ENCODE data around the gene CCDC148. TPM values are rescaled to one million over a fixed set of nuclear protein-coding genes. Genes with fewer than 3 reads are reported as not detected.
A peak's percentile ranks its signal among the peaks of the same experiment; 100 is the strongest.
"Not testable (repeated sequence)": the region's sequence is repeated elsewhere in the genome, so short reads cannot be mapped to it uniquely, and the experiment has no call there.

The CCDC148 gene
- total RNA-seq, 1 donor from 2014 or later, result 3.4 TPM

DNA sequence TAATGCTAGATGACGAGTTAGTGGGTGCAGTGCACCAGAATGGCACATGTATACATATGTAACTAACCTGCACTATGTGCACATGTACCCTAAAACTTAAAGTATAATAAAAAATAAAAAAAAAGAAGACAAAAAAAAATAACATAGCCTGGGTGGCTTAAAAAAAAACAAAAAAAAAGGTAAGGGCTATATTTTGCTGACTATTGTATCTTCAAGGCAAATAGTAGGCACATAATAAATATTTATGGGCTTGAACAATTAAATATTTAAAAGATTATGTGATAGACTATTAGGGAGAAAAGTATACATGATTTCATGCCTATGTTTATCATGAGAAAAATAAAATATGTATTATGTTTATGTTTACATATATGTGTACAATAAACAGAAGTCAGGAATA, 99.4 kb downstream of the CCDC148 start:
- no peak for DNase-seq (ENCODE audit: low spot score)

DNA sequence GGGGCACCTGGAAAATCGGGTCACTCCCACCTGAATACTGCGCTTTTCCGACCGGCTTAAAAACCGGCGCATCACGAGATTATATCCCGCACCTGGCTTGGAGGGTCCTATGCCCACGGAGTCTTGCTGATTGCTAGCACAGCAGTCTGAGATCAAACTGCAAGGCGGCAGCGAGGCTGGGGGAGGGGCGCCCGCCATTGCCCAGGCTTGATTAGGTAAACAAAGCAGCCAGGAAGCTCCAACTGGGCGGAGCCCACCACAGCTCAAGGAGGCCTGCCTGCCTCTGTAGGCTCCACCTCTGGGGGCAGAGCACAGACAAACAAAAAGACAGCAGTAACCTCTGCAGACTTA, 105.1 kb downstream of the CCDC148 start:
- not testable (repeated sequence) for DNase-seq (ENCODE audit: low spot score)

DNA sequence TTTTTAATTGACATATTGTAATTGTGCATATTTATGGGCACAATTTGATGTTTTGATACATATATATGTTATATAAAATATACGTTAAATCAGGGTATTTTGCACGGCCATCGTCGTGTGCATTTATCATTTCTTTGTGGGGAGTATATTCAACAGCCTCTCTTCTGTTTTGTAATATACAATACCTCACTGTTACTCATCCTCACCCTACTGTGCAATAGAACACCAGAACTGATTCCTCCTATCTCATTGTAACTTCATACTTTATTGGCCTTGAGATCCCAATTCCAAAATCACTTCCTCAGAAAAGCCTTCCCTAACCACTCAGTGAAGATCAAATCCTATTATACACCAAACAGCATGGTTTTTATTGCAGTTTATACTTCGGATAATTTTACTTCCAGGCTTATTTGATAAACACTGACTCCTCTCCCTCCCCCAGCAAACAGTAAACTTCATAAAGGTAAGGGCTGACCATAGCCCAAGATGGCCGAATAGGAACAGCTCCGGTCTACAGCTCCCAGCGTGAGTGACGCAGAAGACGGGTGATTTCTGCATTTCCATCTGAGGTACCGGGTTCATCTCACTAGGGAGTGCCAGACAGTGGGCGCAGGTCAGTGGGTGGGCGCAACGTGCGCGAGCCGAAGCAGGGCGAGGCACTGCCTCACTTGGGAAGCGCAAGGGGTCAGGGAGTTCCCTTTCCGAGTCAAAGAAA, 105.6 kb downstream of the CCDC148 start:
- DNase-seq (ENCODE audit: low spot score), result not testable (repeated sequence)

DNA sequence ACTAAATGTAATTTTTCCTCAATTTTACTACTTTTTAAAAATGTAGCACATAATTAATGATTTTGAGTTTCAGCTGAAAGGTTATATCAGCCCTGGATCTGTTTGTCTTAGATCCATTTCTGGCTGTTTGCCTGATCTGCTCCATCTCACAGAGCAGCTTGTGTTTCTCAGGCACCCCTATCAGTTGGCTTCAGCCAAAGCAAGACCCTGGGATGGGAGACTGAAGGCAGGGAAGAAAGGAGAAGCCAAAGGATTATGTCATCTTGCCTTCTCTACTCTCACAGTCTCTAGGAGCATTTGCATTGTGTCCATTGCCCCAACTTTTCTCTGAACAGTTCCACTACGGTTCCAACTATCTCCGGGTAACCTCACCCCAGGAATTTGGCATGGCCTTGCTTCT, 110.5 kb downstream of the CCDC148 start:
- no peak for DNase-seq (ENCODE audit: low spot score)

DNA sequence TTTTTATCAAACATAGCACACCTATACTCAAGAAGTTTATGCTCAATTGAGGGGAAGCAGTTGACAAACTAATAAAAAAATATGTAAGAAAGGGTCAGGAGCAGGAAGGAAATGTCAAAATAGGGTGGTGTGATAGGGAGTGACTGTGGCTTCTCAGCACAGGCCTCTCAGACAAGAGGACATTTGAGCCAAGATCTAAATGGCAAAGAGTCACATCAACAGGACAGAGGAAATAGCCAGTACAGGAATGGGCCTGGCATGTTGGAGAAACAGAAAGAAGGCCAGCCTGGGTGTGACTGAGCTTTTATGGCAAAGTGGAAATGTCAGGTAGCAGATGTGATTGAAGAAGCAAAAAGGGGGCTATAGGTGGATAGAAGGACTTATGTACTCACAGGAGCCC, 117.0 kb downstream of the CCDC148 start:
- DNase-seq (ENCODE audit: low spot score), result no peak

DNA sequence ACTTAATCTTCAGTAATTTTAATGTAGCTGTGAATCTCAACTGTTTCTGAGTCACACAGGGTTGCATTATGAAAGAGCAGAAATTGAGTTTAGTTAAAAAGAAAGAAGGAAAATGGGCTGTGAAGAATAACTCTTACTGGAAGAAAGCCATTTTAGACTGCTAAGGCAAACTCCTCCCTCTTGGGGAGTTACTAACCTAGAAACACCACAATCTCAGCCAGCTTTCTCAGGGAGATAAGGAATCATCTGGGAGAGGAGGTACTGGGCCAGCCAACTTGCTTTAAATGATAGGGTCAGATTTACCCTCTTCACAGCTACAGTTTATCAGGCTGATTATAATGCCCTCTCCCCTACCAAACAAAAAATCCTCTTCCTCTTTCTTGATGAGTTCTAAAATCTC, 119.5 kb downstream of the CCDC148 start:
- no peak for DNase-seq (ENCODE audit: low spot score)

DNA sequence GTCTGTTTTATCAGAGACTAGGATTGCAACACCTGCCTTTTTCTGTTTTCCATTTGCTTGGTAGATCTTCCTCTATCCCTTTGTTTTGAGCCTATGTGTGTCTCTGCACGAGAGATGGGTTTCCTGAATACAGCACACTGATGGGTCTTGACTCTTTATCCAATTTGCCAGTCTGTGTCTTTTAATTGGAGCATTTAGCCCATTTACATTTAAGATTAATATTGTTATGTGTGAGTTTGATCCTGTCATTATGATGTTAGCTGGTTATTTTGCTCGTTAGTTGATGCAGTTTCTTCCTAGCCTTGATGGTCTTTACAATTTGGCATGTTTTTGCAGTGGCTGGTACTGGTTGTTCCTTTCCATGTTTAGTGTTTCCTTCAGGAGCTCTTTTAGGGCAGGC, 124.8 kb downstream of the CCDC148 start:
- not testable (repeated sequence) for DNase-seq (ENCODE audit: low spot score)

DNA sequence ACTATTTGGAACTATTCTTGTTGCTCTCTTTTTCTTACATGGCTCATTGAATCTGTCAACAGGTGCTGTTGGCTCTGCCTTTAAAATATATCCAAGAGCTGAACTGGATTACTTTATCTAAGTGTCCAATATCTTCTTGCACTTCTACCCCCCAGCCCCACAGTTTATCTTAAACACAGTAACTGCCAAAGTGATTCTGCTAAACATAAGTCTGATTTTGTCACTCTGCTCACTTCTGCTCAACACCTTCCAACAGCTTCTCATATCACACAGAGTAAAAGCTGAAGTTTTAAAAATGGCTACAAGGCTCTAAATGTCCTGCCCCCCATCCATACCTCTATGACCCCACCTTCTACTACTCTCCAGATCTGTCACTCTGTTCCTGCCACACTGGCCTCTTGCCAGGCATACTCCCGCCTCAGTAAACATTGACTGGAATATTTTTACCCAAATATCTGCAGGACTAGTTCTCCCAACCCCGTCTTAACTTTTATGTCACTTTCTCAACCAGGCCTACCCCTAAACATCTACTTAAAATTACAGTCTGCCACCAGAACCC, 130.7 kb downstream of the CCDC148 start:
- DNase-seq (ENCODE audit: low spot score), result no peak

DNA sequence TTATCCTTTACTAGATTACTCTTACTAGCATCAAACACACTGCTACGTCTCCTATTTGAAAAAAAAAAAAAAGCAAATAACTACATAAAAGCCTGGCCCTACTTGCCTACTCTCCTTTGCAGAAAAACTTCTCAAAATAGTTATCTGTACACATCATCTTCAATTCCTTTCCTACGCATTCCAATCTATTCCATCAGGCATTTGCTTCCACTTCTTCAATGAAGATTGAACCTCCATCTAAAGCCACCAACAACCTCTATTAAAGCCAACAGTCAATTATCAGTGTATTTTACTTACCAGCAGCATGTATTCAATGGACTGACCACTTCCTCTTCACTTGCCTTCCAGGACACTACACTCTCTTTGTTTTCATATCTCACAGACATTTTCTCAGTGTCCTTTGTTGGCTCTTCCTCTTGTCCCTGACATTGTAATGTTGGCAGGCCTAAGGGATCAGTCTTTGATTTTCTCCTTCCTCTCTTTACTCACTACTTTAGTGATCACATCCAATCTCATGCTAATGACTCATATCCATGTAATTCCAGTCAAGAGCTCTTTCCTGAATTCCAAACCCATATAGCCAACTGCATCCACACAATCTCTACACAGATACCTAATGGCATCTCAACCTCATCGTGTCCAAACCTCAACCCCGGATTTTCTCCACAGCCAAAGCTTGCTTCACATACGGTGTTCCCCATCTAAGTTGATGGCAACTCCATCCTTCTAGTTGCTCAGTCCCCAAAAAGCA, 131.3 kb downstream of the CCDC148 start:
- DNase-seq (ENCODE audit: low spot score), result no peak

DNA sequence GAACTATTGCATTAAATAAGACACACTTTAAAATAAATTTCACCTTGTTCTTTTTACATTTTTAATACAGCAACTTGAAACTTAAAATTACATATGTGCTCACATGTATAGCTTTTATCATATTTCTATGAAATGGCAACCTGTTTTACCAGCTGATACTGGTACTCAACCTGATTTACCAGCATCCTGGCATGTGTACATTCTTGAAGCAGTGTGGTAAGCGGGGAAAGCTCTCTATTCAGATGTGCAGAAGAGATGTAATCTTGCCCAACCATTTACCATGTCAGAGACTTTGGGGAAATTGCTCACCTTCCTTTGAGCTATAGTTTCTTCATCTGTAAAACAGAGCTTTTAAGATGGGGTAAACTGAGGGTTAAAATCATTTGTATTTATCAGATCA, 133.2 kb downstream of the CCDC148 start:
- no peak for DNase-seq (ENCODE audit: low spot score)

DNA sequence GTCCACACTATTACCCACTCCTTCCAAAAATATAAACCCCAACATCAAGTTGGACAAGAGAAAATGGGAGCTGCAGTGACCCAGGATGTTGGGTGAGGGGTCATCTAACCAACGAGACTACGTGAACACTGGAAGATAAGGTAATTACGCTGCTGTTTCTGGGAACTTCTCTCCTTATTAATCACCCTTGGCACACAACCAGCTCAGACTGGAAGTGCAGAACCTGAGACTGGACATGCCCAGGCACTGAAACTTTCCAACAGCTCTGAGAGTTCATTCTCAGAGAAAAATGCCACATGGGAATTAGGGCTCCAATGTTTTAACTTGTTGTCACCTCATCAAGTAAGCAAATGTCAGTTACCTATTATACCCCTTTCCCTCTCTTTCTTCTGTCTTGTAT, 135.3 kb downstream of the CCDC148 start:
- DNase-seq (ENCODE audit: low spot score), result peak; percentile 60

DNA sequence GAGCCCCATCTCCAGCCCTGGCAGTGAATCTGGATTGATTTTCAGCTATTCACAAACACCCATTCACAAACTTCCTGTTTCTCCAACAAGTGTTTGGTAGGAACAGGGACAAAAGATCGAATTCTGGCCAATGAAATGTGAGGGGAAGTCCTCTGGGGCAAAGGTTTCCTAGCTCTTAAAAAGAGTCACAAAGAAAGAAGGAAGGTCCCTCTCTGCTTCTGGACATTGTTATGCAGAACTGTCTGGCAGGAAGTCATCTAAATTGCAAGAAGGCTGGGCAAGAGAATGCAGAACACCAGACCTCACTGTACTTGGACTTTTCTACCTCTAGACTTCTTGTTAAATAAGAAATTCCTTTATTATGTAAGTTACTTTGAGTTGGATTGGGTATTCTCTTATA, 137.3 kb downstream of the CCDC148 start:
- DNase-seq (ENCODE audit: low spot score), result no peak

DNA sequence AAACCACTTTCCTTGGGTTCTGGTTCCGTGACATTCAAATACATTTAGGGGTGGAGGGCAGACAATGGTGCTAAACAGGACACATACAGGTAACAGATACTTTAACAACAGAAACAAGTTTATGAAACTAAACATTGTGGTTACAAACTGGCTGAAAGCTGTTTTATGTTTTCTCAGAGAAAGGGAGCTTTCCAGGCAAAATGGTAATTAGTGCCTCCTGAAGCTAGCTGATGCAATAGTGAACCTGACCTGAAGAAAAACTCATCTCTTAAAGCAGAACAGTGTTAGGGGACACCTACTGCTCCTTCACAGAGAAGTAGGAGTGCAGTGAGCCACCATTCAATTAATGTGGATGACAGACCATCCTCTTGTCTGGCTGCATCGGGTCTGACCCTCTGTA, 138.9 kb downstream of the CCDC148 start:
- no peak for DNase-seq (ENCODE audit: low spot score)

DNA sequence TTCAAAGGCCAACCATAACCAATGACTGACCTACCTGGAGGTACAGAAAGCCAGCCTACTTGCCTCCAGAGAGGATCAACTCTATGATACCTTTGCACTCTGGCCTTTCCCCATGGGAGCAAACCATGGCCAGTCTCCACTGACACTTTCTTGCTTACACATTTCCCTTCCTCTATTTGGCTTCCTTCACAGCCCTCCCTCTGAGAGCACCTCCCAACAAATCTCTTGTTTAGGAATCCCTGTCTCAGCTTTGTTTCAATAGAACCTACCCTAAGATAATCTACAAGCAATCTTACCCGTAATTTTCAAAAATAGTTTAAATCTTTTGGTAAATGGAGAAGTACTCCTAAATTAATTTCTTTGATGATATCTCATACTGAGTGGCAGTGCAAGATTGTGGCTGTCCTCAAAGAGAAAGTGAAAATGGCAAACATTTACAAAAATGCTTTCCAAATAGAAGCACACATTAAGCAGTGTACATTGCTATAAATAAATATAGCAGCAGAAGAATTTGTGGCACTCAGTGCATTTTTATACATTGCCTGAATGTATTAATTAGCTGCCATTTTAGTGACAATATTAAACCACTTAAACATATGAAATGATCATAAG, 140.6 kb downstream of the CCDC148 start:
- no peak for DNase-seq (ENCODE audit: low spot score)

DNA sequence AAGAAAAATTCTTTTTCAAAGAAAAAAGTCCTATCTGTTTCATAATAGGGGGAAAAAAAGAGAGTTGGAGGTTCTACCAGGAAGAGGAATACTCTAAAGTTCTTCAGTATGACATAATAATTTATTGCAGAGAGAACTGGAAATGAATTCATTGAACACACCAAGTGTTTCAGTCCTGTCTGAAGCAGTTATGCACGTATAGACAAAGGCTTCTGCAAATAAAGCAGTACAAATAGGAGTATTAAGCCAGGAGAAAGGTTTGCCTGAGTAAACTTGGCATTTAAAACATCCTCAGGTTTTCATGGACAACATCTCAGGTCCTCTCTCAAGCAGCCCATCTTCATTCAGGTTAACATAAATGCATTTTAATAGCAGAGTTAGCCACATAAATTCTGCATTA, 141.6 kb downstream of the CCDC148 start:
- DNase-seq (ENCODE audit: low spot score), result no peak

DNA sequence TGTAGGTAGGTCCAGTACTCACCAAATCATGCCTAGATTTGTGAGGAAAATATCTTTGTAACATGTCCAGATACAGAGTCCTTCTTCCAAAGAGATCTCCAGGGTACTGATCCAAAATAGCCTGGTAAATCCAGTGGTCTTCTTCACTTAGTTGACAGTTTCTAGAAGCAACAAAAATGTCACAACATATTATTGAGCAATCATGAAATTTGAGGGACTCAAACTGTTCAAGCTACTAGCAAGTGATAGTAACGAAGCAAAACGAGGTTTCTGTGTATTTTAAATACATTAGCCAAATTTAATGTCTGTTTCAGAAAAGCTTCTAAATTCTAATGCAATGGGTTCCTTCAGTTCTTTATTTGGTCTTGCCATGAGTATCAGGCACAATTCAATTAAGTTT, 142.8 kb downstream of the CCDC148 start:
- DNase-seq (ENCODE audit: low spot score), result no peak

DNA sequence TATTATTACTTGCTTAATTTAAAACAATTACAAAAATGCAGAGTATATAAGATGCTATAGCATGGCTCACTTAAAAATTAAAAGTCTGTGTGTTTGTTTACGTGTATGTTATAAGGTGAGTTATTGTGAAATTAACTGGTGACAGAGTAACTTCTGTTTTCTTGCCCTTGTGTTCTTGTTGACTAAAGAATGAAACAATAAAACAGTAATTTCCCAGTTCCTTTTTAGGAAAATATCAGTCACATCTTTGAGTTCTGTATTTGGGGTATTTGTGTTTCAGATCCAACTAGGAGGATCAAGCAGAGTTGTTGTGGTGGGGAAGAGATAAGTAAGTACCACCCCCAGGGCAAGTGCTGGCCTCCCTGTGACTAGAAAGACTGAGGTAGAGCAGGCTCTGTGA, 143.6 kb downstream of the CCDC148 start:
- DNase-seq (ENCODE audit: low spot score), result no peak

DNA sequence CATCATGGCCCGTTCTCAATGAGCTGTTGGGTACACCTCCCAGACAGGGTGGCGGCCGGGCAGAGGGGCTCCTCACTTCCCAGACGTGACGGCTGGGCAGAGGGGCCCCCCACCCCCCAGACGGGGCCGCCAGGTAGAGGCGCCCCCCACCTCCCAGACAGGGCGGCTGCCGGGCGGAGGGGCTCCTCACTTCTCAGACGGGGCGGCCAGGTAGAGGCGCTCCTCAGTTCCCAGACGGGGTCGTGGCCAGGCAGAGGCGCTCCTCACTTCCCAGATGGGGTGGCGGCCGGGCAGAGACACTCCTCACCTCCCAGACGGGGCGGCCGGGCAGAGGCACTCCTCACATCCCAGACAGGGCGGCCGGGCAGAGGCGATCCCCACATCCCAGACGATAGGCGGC, 146.1 kb downstream of the CCDC148 start:
- DNase-seq (ENCODE audit: low spot score), result not testable (repeated sequence)

DNA sequence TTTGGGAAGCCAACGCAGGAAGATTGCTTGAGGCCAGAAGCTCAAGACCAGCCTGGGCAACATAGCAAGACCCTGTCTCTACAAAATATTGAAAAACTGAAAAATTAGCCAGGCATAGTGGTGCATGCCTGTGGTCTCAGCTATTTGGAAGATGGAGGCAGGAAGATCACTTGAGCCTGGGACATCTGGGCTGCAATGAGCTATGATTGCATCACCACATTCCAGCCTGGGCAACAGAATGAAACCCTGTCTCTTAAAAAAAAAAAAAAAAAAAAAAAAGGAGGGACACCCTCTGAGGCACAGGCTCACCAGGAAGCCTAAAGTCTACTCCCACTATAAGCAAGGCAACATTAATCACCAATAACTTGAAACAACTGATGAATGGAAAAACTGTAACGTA, 151.1 kb downstream of the CCDC148 start:
- DNase-seq (ENCODE audit: low spot score), result no peak

DNA sequence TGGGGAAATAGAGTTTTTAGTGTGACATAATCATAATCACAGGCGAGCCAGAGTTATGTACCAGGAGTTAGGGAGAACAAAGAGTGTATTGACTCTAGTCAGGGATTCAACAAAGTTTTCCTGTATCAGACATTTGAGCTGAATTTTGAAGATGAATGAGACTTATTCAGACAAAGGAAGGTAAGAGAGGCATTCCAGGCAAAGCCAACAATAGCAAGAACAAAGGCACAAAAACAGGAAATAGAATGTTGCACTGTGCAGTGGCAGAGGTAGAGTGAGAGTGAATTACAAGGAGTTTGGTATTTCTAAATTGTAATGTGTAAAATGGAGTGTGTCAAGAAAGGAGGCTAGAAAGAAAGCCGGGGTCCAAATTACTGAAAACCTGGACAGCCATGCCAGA, 156.2 kb downstream of the CCDC148 start:
- DNase-seq (ENCODE audit: low spot score), result no peak

DNA sequence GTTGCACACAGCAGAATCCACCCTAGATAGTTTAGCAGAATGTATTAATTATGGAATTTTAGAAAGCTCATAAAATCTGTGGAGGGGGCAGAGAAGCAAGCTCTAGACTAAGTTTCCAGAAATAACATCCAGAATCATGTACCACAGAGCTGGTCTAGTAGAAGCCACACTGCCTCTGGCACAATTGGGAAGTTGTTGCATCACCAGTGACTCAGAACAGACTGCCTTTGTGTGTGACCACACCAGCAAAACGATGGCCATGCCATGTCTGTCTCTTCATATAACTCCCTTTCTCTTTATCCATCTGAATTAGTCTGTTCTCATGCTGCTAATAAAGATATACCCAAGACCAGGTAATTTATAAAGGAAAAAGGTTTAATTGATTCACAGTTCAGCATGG, 158.9 kb downstream of the CCDC148 start:
- DNase-seq (ENCODE audit: low spot score), result no peak

DNA sequence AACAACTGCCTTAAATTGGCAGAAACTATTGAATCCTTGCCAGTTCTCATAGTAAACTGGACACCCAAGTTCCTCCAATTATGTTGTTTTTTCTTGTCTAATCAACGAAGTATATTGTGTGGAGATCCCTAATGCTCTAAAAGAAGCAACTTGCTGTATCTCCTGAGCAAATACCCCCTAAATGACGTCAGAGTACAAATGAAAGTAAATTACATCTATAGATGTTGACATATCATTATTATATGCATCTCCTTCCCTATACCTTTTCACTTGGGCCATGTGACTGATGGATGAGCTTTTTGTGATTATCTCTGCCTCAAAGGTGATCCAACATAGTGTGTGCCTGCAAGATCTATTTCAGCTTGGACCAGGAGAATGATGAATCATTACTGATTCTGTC, 159.4 kb downstream of the CCDC148 start:
- no peak for DNase-seq (ENCODE audit: low spot score)

DNA sequence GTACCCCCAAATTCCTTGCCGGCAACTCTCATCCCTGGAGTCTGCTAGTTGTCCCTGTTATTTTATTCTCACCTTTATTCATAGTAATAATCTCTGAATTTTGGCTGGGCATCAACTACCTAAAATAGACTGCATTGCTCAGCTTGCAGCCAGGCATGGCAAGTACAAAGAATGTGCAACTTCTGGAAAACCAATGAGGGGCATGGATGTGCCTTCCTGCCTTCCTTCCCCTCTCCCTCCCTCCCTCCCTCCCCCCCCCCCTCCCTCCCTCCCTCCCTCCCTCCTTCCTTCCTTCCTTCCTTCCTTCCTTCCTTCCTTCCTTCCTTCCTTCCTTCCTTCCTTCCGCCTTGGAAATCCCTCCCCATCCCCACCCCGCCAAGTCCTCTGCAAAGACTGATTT, 162.8 kb downstream of the CCDC148 start:
- no peak for DNase-seq (ENCODE audit: low spot score)

Data from ureter (tissue), 1 donor.